Parathyroid adenoma (tissue), 2 donors: ENCODE results near the gene TNPO3.

ENCODE experiments used
- H2AFZ ChIP-seq: fragments of 300-600 bp; sonication (generic); one replicate; pipeline ENCODE4 v1.7.0; 2017; ENCODE audit warnings: antibody characterized with exemption, mild to moderate bottlenecking
- H3K27ac ChIP-seq: fragments of 300-600 bp; sonication (generic); one replicate; pipeline ENCODE4 v1.7.0; 2017
- H3K27me3 ChIP-seq: fragments of 300-600 bp; sonication (generic); one replicate; pipeline ENCODE4 v1.7.0; 2017; ENCODE audit warnings: low read length; ENCODE audit not compliant: control insufficient read depth, insufficient read depth
- H3K36me3 ChIP-seq: fragments of 300-600 bp; sonication (generic); one replicate; pipeline ENCODE4 v1.7.0; 2017; ENCODE audit warnings: low read length; ENCODE audit not compliant: control insufficient read depth, insufficient read depth
- H3K4me1 ChIP-seq: fragments of 300-600 bp; sonication (generic); one replicate; pipeline ENCODE4 v1.7.0; 2017; ENCODE audit warnings: control low read depth
- H3K4me2 ChIP-seq: fragments of 300-600 bp; sonication (generic); one replicate; pipeline ENCODE4 v1.7.0; 2017; ENCODE audit warnings: low read length
- H3K4me3 ChIP-seq: fragments of 300-600 bp; sonication (generic); one replicate; pipeline ENCODE4 v1.7.0; 2017; ENCODE audit warnings: low read depth, low read length
- H3K79me2 ChIP-seq: fragments of 300-600 bp; sonication (generic); one replicate; pipeline ENCODE4 v1.7.0; 2017; ENCODE audit warnings: control low read depth
- H3K9ac ChIP-seq: fragments of 300-600 bp; sonication (generic); one replicate; pipeline ENCODE4 v1.7.0; 2017; ENCODE audit warnings: mild to moderate bottlenecking
- H3K9me3 ChIP-seq: fragments of 300-600 bp; sonication (generic); one replicate; pipeline ENCODE4 v1.7.0; 2017; ENCODE audit warnings: low read length; ENCODE audit not compliant: control insufficient read depth
- TF ChIP-seq, protein P1 (sequence below): fragments of 300-600 bp; sonication (generic); IDR thresholded peaks from one replicate; pipeline ENCODE4 v1.7.0; 2017; ENCODE audit warnings: antibody characterized with exemption, mild to moderate bottlenecking
- donor health status: primary hyperparathyroidism.

TNPO3 gene

DNA sequence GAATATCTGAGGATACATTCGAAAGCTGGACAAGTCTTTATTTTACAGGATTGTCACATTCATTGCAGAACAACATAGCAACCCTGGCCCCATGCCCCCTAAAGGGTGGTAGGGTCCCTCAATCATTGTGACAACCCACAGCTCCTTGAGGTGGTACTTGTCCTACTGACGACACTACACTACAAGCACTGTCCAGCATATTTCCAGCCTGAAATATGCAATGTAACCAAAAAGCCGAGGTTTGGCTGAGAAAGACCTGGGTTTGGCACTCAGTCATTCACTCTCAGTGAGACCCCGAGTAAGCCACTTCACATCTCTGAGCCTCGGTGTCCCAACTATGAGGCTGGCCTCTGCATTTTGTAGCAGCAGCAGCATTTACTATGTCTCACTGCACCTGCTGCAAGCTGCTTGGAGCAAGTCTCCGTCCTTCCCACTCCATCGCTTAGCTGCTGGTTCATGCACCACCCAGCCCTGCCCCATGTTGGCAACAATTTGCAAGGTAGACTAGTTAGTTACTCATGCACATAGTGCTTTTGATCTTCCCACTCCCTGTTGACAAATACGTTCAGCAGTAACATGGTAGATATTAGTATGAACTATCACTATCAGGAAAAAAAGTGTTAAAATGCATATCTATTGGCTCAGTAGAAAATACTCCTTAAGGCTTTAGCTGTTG, 43.6 kb upstream of the TNPO3 start:
- Histone ChIP-seq H3K4me2 (no peak overlapping the region), H3K4me1 (peaks cover 21% of the 10 kb centered on the region), H3K36me3 (no peaks in the 10 kb centered on the region), H3K79me2 (no peaks in the 10 kb centered on the region), H3K27ac (no peak overlapping the region), H3K9ac (no peak overlapping the region), H3K27me3 (no peaks in the 10 kb centered on the region), H2AFZ (no peak overlapping the region), H3K4me3 (no peak overlapping the region), H3K9me3 (no peaks in the 10 kb centered on the region)
- TF ChIP-seq, protein P1, sequence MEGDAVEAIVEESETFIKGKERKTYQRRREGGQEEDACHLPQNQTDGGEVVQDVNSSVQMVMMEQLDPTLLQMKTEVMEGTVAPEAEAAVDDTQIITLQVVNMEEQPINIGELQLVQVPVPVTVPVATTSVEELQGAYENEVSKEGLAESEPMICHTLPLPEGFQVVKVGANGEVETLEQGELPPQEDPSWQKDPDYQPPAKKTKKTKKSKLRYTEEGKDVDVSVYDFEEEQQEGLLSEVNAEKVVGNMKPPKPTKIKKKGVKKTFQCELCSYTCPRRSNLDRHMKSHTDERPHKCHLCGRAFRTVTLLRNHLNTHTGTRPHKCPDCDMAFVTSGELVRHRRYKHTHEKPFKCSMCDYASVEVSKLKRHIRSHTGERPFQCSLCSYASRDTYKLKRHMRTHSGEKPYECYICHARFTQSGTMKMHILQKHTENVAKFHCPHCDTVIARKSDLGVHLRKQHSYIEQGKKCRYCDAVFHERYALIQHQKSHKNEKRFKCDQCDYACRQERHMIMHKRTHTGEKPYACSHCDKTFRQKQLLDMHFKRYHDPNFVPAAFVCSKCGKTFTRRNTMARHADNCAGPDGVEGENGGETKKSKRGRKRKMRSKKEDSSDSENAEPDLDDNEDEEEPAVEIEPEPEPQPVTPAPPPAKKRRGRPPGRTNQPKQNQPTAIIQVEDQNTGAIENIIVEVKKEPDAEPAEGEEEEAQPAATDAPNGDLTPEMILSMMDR, result no peak

DNA sequence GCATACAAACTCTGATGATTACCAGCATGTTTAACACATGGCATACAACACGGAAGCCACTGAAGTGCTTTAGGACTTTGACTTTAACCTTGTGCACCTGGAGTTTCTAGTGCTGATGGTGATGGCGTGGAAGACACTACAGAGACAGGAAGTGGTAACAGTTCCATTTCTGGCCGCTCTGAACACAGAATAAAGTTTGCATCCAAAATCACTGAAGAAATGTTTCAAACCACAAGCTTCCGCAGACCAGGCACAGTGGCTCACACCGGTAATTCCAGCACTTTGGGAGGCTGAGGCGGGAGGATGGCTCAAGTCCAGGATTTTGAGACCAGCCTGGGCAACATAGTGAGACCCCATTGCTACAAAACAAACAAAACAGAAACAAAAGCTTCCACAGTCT, 40.3 kb upstream of the TNPO3 start:
- H3K27me3 ChIP-seq, result no peaks in the 10 kb centered on the region
- H3K4me3 ChIP-seq, result no peak overlapping the region
- H3K9me3 ChIP-seq, result no peaks in the 10 kb centered on the region
- no peaks in the 10 kb centered on the region for H3K79me2 ChIP-seq
- H3K9ac ChIP-seq, result no peak overlapping the region
- no peak overlapping the region for H2AFZ ChIP-seq
- no peaks in the 10 kb centered on the region for H3K4me1 ChIP-seq
- H3K4me2 ChIP-seq, result no peak overlapping the region
- no peaks in the 10 kb centered on the region for H3K36me3 ChIP-seq
- no peak overlapping the region for H3K27ac ChIP-seq
- TF ChIP-seq, protein P1, result no peak

DNA sequence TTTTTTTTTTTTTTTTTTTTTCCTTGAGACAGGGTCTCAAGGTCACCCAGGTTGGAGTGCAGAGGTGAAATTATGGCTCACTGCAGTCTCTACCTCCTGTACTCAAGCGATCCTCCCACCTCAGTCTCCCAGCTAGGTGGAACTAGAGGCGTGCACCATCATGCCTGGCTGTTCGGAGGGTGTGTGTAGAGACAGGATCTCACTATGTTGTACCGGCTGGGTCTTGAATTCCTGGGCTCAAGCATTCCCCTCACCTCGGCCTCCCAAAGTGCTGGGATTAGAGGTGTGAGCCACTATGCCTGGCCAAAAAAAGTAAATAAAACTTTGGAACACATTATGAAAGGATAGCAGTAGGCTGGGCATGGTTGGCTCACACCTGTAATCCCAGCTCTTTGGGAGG, 39.6 kb upstream of the TNPO3 start:
- TF ChIP-seq, protein P1, result no peak
- Histone ChIP-seq H3K36me3 (no peaks in the 10 kb centered on the region), H3K9me3 (no peaks in the 10 kb centered on the region), H3K4me3 (no peak overlapping the region), H3K9ac (no peak overlapping the region), H3K4me2 (no peak overlapping the region), H3K27me3 (no peaks in the 10 kb centered on the region), H2AFZ (no peak overlapping the region), H3K27ac (no peak overlapping the region), H3K79me2 (no peaks in the 10 kb centered on the region), H3K4me1 (no peaks in the 10 kb centered on the region)

DNA sequence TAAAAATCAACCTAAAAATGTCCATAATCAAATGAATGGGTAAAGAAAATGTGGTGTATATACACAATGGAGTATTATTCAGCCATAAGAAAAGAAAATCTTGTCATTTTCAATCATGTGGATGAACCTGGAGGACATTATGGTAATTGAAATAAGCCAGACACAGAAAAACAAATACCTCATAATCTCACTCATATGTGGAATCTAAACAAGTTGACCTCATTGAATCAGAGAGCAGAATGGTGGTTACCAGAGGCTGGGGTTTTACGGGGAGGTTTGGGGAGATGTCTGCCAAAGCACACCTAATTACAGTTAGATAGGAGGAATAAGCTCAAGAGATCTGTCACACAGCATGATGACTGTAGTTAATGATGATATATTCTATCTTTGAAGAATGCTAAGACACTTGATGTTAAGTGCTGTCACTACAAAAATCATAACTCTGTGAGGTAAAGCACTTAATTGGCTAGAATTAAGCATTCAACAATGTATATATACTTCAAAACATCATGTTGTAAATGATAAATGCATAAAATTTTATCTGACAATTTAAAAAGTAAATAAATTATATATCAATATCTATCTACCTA, 39.1 kb upstream of the TNPO3 start:
- H3K27ac ChIP-seq, result no peak overlapping the region
- H3K4me3 ChIP-seq, result no peak overlapping the region
- TF ChIP-seq, protein P1, result no peak
- no peaks in the 10 kb centered on the region for H3K9me3 ChIP-seq
- H3K4me1 ChIP-seq, result no peaks in the 10 kb centered on the region
- H3K79me2 ChIP-seq, result no peaks in the 10 kb centered on the region
- H2AFZ ChIP-seq, result no peak overlapping the region
- H3K27me3 ChIP-seq, result no peaks in the 10 kb centered on the region
- H3K9ac ChIP-seq, result no peak overlapping the region
- H3K36me3 ChIP-seq, result no peaks in the 10 kb centered on the region
- H3K4me2 ChIP-seq, result no peak overlapping the region

DNA sequence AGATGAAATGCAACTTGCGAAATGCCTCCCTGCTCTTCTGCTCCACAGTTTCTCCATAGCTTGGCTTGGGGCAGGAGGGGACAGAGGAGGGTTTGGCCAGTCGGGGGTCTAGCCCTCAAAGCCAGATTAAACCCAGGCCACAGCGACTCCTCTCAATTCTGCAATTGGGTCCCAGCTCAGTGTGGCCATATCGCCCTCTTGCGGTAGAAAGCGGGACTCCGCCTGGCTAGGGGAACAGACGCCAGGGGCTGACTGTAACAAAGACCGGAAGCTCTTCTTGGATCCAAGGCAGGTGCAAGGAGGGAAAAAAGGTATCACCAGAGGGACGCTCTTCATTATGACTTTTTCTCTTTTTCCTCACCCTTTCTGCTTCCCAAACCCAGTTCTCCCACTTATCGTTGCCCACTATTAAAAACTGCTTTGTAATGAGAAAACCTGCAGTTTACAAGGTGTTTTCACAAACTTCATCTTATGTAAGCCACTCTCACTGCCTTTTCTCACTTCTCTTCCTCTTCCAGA, 36.6 kb upstream of the TNPO3 start:
- no peaks in the 10 kb centered on the region for H3K79me2 ChIP-seq
- TF ChIP-seq, protein P1, result peak; percentile 98

More for the DNA sequence above, 36.6 kb upstream of the TNPO3 start:
- Histone ChIP-seq H3K4me2 (peak overlapping the region; percentile 8), H3K9ac (no peak overlapping the region), H2AFZ (peak overlapping the region; percentile 72), H3K36me3 (no peaks in the 10 kb centered on the region), H3K4me3 (no peak overlapping the region), H3K4me1 (no peaks in the 10 kb centered on the region), H3K27ac (no peak overlapping the region), H3K9me3 (no peaks in the 10 kb centered on the region), H3K27me3 (no peaks in the 10 kb centered on the region)
